Measurements from ENCODE around the gene TSTD1.
A peak's percentile ranks its signal among the peaks of the same experiment; 100 is the strongest.

TSTD1 gene

GRCh38 chr1:161038523-161039153 is at the start of gene TSTD1:
TSS of gene TSTD1 (minus strand) at chr1:161038964. CDS start at chr1:161038889, 75 bp downstream.
- FAIRE-seq, result no peak

- FAIRE-seq, result no peak
These were observed 47.7 kb upstream of the TSTD1 start for GRCh38 chr1:161086457-161086856.

- FAIRE-seq, result no peak
These were observed 46.4 kb upstream of the TSTD1 start for GRCh38 chr1:161085165-161085564.

- FAIRE-seq, result no peak
These were observed 45.8 kb upstream of the TSTD1 start for GRCh38 chr1:161084597-161084988.

- FAIRE-seq, result no peak
These were observed 45.2 kb upstream of the TSTD1 start for GRCh38 chr1:161083748-161084596.

GRCh38 chr1:161082996-161083747 is 44.4 kb upstream of the TSTD1 start:
- no peak for FAIRE-seq

- FAIRE-seq, result no peak
These were observed 43.7 kb upstream of the TSTD1 start for GRCh38 chr1:161082483-161082882.

- FAIRE-seq, result no peak
These were observed 42.8 kb upstream of the TSTD1 start for GRCh38 chr1:161081519-161081918.

- FAIRE-seq, result no peak
These were observed 42.0 kb upstream of the TSTD1 start for GRCh38 chr1:161080441-161081405.

- FAIRE-seq, result no peak
These were observed 40.8 kb upstream of the TSTD1 start for GRCh38 chr1:161079436-161080110.

- no peak for FAIRE-seq
These were observed 38.7 kb upstream of the TSTD1 start for GRCh38 chr1:161077426-161077825.

- FAIRE-seq, result no peak
These were observed 37.6 kb upstream of the TSTD1 start for GRCh38 chr1:161076410-161076809.

GRCh38 chr1:161074676-161075368 is 36.1 kb upstream of the TSTD1 start:
- no peak for FAIRE-seq

- FAIRE-seq, result no peak
These were observed 34.8 kb upstream of the TSTD1 start for GRCh38 chr1:161073474-161074121.

- no peak for FAIRE-seq
These were observed 34.1 kb upstream of the TSTD1 start for GRCh38 chr1:161072751-161073449.

GRCh38 chr1:161071886-161072371 is 33.2 kb upstream of the TSTD1 start:
- FAIRE-seq, result peak; percentile 7

- FAIRE-seq, result no peak
These were observed 32.0 kb upstream of the TSTD1 start for GRCh38 chr1:161070761-161071160.

- FAIRE-seq, result no peak
These were observed 31.0 kb upstream of the TSTD1 start, which contains the start of gene ARHGAP30 for GRCh38 chr1:161069731-161070270. TSS of gene ARHGAP30 (minus strand) at chr1:161069891. CDS start at chr1:161069624, 267 bp downstream.

GRCh38 chr1:161069241-161069640 is 30.5 kb upstream of the TSTD1 start:
- no peak for FAIRE-seq
